Kidney (tissue), 14 donors: ENCODE results near the gene LRRN4CL. TPM values are rescaled to one million over a fixed set of nuclear protein-coding genes. Genes with fewer than 3 reads are reported as not detected.
"Not testable (repeated sequence)": the region's sequence is repeated elsewhere in the genome, so short reads cannot be mapped to it uniquely, and the experiment has no call there.

Experiments used
- DNase-seq, 5 donors: peaks; one replicate each; pipeline ENCODE4 v3.0.0-alpha.2; 2013 to 2020
- FAIRE-seq: peaks from 2 replicates; lab custom pipeline; 2012; peaks lifted over from hg19 to GRCh38; lab: Jason Lieb, UNC
- H3K27ac ChIP-seq, 2 donors: one replicate each; pipeline ENCODE4 v1.7.0; 2013; ENCODE audit warnings: low read depth in 2 of 2, low read length in 2 of 2, inconsistent platforms in 1 of 2
- H3K27me3 ChIP-seq: one replicate; pipeline ENCODE4 v1.7.1; 2013; ENCODE audit warnings: low read length, inconsistent platforms; ENCODE audit not compliant: control insufficient read depth, insufficient read depth
- H3K36me3 ChIP-seq, 3 donors: one replicate each; pipeline versions ENCODE4 v1.7.0 to v1.7.1; 2013; ENCODE audit warnings: low read length in 3 of 3, control low read depth in 1 of 3, inconsistent platforms in 1 of 3; ENCODE audit not compliant: insufficient read depth in 3 of 3, control insufficient read depth in 2 of 3
- H3K4me1 ChIP-seq, 3 donors: one replicate each; pipeline versions ENCODE4 v1.7.0 to v1.7.1; 2013; ENCODE audit warnings: low read length in 3 of 3, inconsistent platforms in 1 of 3, low read depth in 1 of 3; ENCODE audit not compliant: control insufficient read depth in 2 of 3, insufficient read depth in 2 of 3
- H3K4me3 ChIP-seq, 3 donors: one replicate each; pipeline versions ENCODE4 v1.7.0 to v1.8.1; 2013; ENCODE audit warnings: low read length in 3 of 3, control low read depth in 1 of 3, inconsistent platforms in 1 of 3
- H3K9ac ChIP-seq, 3 donors: one replicate each; pipeline versions ENCODE4 v1.7.0 to v1.7.1; 2013; ENCODE audit warnings: low read length in 3 of 3, control low read depth in 1 of 3, inconsistent platforms in 1 of 3
- H3K9me3 ChIP-seq, 3 donors: one replicate each; pipeline versions ENCODE4 v1.7.0 to v1.7.1; 2013; ENCODE audit warnings: low read length in 3 of 3, control low read depth in 1 of 3, inconsistent platforms in 1 of 3; ENCODE audit not compliant: control insufficient read depth in 2 of 3, insufficient read depth in 1 of 3
- intact Hi-C: fragments of 100-400 bp; cut with DNase I; formaldehyde crosslinking; loops from one replicate; pipeline ENCODE4 v1.11.1; 2022
- polyA plus RNA-seq: library from polyadenylated mRNA; stranded (reverse); fragments of 350-450 nt; fragmentation: Illumina TruSeq; extraction: RNeasy Lipid Tissue Mini Kit (QIAGEN cat#74804); gene quantifications from one replicate; pipeline ENCODE4 v1.2.3, GENCODE V29; 2014; ENCODE audit warnings: low read depth, low replicate concordance; ENCODE audit not compliant: insufficient read depth
- total RNA-seq: library from RNA; stranded (reverse); fragmentation: NEBNext Ultra II Directional; extraction: Animal tissue kit (Norgen Biotek cat#: 25700); gene quantifications from one replicate; pipeline ENCODE4 v1.2.1, GENCODE V29; 2021
- TF ChIP-seq, protein P1 (sequence below): IDR thresholded peaks from 3 replicates; pipeline ENCODE4 v1.5.1; 2012; ENCODE audit warnings: mild to moderate bottlenecking, moderate library complexity, borderline replicate concordance; ENCODE audit not compliant: insufficient read depth; ENCODE audit errors: extremely low read depth
- donor health status: control.
- donor health status: control.
- donor health status: control.
- donor health status: control.
- donor health status: control.
- donor health status: DM: yes; HTN: yes; CAD: no.
- donor health status: Normal renal cell carcinoma (clear cell type).

Gene LRRN4CL
- total and polyA plus RNA-seq, 2 donors from 2014 or later, result 0.58 to 1.2 TPM

DNA sequence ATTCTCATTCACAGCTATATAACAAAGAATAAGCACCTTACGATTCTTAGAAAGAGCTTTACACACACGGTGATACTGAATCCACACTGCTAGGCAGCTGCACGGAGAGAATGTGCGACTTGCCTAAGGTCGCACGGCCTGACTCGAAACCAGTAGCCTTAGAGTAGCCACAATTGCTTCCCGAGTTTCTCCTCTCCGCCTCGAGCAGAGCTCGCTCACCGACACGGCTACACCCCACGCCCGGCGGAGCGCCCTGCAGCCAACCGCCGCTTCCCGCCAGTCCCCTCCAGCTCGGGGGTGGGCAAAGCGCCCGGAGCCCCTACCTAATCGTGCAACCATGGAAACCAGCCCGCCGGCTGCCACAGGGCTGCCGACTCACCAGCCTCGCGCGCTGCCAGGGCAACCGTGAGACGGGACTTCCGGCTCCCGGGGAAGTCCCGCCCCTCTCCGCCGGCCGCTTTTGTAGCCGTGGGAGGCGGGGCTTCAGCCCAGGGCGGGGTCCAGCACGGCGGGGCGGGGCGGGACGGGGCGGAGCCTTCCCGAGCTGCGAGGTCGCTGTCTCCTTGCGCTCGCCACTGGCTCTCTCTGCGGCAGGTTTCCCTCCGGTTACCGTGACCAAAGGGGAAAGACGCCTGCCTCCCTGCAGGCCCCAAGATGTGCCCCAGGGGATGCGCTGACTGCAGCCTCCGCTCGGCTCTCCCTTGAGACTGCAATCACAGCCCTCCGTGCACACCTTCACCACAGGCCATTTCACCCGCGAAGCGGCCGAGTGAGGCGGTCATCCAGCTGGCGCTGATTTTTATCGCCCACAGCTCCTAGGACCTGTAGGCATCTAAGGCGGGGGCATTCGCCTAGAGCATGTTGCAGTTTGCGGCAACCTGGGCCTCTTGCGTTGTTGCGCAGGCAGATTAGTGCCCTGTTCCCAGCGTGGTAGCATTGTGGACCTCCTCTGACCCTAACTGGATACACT, 16.8 kb upstream of the LRRN4CL start:
- peak overlapping the region; percentile 93 to 94 for H3K27ac ChIP-seq
- peaks cover 2 to 13% (median 3%) of the 10 kb centered on the region in 3 donors for H3K36me3 ChIP-seq
- H3K4me1 ChIP-seq, result peaks cover 0 to 30% (median 29%) of the 10 kb centered on the region in 3 donors
- FAIRE-seq, result no peak
- H3K9me3 ChIP-seq, result no peaks in the 10 kb centered on the region
- H3K27me3 ChIP-seq, result no peaks in the 10 kb centered on the region
- TF ChIP-seq, protein P1, sequence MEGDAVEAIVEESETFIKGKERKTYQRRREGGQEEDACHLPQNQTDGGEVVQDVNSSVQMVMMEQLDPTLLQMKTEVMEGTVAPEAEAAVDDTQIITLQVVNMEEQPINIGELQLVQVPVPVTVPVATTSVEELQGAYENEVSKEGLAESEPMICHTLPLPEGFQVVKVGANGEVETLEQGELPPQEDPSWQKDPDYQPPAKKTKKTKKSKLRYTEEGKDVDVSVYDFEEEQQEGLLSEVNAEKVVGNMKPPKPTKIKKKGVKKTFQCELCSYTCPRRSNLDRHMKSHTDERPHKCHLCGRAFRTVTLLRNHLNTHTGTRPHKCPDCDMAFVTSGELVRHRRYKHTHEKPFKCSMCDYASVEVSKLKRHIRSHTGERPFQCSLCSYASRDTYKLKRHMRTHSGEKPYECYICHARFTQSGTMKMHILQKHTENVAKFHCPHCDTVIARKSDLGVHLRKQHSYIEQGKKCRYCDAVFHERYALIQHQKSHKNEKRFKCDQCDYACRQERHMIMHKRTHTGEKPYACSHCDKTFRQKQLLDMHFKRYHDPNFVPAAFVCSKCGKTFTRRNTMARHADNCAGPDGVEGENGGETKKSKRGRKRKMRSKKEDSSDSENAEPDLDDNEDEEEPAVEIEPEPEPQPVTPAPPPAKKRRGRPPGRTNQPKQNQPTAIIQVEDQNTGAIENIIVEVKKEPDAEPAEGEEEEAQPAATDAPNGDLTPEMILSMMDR, result no peak
- H3K9ac ChIP-seq, result peak overlapping the region; percentile 84 to 97 (median 93)
- peak overlapping the region; percentile 93 to 98 (median 96) for H3K4me3 ChIP-seq
- DNase-seq, result peak; percentile 96 to 99 (median 98)
- intact Hi-C loops, result no loop called here

DNA sequence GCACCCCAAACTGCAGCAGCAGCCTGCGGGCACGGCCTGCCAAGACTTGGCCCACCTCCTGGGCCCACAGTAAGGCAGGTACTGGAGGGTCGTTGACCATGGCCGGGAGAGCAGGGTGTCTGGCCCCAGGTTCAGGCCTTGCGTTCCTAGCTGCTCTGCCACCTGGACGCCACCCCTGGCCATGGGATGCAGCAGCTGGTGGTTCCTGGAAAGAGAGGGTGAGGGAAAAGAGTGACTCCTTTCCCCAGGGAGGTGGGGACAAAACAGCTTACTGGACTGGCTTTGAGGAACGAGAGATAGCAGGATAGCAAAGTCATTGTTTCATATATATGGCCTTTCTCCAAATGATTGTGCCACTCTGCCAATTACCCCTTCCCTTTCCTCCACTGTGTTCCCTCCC, 16.1 kb upstream of the LRRN4CL start:
- peaks cover 0 to 30% (median 29%) of the 10 kb centered on the region in 3 donors for H3K4me1 ChIP-seq

DNA sequence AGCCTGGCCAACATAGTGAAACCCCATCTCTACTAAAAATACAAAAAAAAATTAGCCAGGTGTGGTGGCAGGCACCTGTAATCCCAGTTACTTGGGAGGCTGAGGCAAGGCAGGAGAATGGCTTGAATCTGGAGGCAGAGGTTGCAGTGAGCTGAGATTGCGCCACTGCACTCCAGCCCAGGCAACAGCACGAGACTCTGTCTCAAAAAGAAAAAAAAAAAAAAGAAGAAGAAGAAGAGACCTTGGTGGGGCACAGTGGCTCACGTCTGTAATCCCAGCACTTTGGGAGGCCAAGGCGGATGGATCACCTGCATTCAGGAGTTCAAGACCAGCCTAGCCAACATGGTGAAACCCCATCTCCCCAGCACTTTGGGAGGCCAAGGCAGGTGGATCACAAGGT, 14.6 kb upstream of the LRRN4CL start:
- H3K27ac ChIP-seq, intact Hi-C loops, H3K4me3 ChIP-seq, DNase-seq, H3K27me3 ChIP-seq, H3K9me3 ChIP-seq, FAIRE-seq, H3K9ac ChIP-seq: not testable (repeated sequence)
- peaks cover 0 to 23% (median 21%) of the 10 kb centered on the region in 3 donors for H3K4me1 ChIP-seq
- peaks cover 2 to 12% (median 2%) of the 10 kb centered on the region in 3 donors for H3K36me3 ChIP-seq

More for the DNA sequence above, 16.1 kb upstream of the LRRN4CL start:
- peak overlapping the region; percentile 84 to 97 (median 93) for H3K9ac ChIP-seq
- H3K9me3 ChIP-seq, result no peaks in the 10 kb centered on the region
- no peak for FAIRE-seq
- intact Hi-C loops, result no loop called here
- H3K4me3 ChIP-seq, result peak overlapping the region; percentile 93 to 98 (median 96)
- H3K36me3 ChIP-seq, result peaks cover 2 to 13% (median 4%) of the 10 kb centered on the region in 3 donors
- TF ChIP-seq, protein P1, result no peak
- DNase-seq, result peak in 4 of 5 donors; percentile 26 to 65 (median 42)
- H3K27ac ChIP-seq, result peak overlapping the region; percentile 79 to 87
- H3K27me3 ChIP-seq, result no peaks in the 10 kb centered on the region

DNA sequence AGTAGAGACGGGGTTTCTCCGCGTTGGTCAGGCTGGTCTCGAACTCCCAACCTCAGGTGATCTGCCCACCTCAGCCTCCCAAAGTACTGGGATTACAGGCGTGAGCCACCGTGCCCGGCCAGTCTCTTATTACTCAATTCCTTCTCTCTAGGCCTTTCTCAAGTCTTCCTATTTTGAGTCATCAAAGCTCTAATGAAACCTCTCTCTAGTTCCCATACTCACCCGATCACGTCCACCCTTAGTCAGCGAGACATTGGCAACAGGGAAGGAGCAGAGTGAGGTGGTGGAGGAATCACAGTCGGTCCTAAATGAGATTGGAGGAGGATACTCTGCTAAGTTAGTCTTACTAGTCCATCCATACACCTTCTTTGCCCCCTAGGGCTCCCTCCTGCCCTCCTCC, 12.9 kb upstream of the LRRN4CL start:
- no peak for FAIRE-seq
- TF ChIP-seq, protein P1, result no peak

More for the DNA sequence above, 12.9 kb upstream of the LRRN4CL start:
- H3K4me3 ChIP-seq, result no peak overlapping the region
- H3K9ac ChIP-seq, result no peak overlapping the region
- no peaks in the 10 kb centered on the region for H3K9me3 ChIP-seq
- no peak overlapping the region for H3K27ac ChIP-seq
- H3K4me1 ChIP-seq, result peaks cover 0 to 17% (median 14%) of the 10 kb centered on the region in 3 donors
- peaks cover 2 to 12% (median 2%) of the 10 kb centered on the region in 3 donors for H3K36me3 ChIP-seq
- DNase-seq, result no peak
- H3K27me3 ChIP-seq, result no peaks in the 10 kb centered on the region
- intact Hi-C loops, result no loop called here
